GM20000 (cell line): ENCODE results near the gene LHCGR.

ENCODE experiments used
- DNase-seq: peaks from one replicate; pipeline ENCODE4 v3.0.0; 2012; ENCODE audit warnings: low spot score
- CTCF ChIP-seq: IDR thresholded peaks from 2 replicates; pipeline ENCODE4 v1.5.1; 2012; ENCODE audit warnings: mild to moderate bottlenecking, control low read depth; ENCODE audit errors: extremely low read depth, missing control alignments

LHCGR gene

GRCh38 chr2:48755473-48755872 lies at the start of gene LHCGR:
LHCGR (minus strand) TSS chr2:48755724; CDS start chr2:48755671, 53 bp downstream.
- no peak for DNase-seq

GRCh38 chr2:48799601-48800000 lies 44.1 kb upstream of the LHCGR start:
- no peak for TF ChIP-seq CTCF
- no peak for DNase-seq

More at GRCh38 chr2:48755473-48755872, at the start of gene LHCGR:
- TF ChIP-seq CTCF: no peak

GRCh38 chr2:48795065-48795464 lies 39.5 kb upstream of the LHCGR start:
- DNase-seq: no peak
- no peak for TF ChIP-seq CTCF

GRCh38 chr2:48793671-48794070 lies 38.1 kb upstream of the LHCGR start:
- no peak for DNase-seq
- TF ChIP-seq CTCF: no peak

- no peak for TF ChIP-seq CTCF
- DNase-seq: no peak
Measured at GRCh38 chr2:48792030-48792429, 36.5 kb upstream of the LHCGR start.

GRCh38 chr2:48790407-48791170 lies 35.1 kb upstream of the LHCGR start:
- no peak for TF ChIP-seq CTCF
- DNase-seq: no peak

- no peak for DNase-seq
- no peak for TF ChIP-seq CTCF
Measured at GRCh38 chr2:48787580-48787979, 32.1 kb upstream of the LHCGR start.
